GM19468 (cell line): ENCODE data around the gene XYLT1.

Experiments used
- ATAC-seq: cut with Tn5 transposase; IDR thresholded peaks from one replicate; pipeline ENCODE4 v1.9.1; 2021; ENCODE audit warnings: mild to moderate bottlenecking, moderate library complexity, moderate number of reproducible peaks; ENCODE audit not compliant: unreplicated experiment; ENCODE audit errors: extremely low read depth

XYLT1 gene

GRCh38 chr16:17408955-17409441, 61.8 kb downstream of the XYLT1 start:
- ATAC-seq: no peak

GRCh38 chr16:17408296-17408695, 62.5 kb downstream of the XYLT1 start:
- no peak for ATAC-seq

DNA sequence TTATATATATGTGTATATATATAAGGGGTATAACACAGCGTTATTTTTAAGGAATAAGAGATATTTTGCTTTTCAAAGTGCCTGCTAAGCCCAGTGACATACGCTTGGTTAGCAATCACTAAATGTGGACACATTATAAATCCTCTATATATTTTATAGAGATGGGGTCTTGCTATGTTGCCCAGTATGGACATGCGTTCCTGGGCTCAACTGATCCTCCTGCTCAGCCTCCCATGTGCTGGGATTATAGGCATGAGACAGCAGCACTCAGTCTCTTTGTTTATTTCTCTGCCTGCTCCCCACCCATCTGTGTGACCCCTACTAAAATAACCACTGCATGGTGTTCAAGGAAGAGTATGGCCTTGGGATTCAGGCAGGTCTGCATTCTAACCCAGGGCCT, 63.4 kb downstream of the XYLT1 start:
- no peak for ATAC-seq

GRCh38 chr16:17404941-17405689, 65.6 kb downstream of the XYLT1 start:
- ATAC-seq: no peak

GRCh38 chr16:17403859-17404545, 66.8 kb downstream of the XYLT1 start:
- ATAC-seq: no peak

DNA sequence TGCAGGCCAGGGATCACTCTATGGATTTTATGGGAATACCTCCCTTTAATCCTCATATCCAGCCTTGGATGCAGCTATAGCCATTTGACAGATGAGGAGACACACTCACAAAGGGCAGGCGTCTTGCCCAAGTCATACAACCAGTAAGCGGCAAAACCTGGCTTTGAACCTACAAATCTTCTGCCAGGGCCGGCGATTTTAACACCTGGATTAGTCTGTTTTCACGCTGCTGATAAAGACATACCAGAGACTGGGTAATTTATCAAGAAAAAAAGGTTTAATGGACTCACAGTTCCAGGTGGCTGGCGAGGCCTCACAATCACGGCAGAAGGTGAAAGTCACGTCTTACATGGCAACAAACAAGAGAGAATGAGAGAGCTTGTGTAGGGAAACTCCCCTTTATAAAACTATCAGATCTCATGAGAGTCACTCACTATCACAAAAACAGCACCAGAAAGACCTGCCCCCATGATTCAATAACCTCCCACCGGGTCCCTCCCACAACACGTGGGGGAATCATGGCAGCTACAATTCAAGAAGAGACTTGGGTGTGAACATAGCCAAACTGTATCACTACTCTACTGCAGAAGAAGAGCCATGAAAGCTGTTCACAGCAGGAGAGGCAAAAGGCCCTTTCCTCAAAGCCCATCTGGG, 67.5 kb downstream of the XYLT1 start:
- ATAC-seq: no peak

DNA sequence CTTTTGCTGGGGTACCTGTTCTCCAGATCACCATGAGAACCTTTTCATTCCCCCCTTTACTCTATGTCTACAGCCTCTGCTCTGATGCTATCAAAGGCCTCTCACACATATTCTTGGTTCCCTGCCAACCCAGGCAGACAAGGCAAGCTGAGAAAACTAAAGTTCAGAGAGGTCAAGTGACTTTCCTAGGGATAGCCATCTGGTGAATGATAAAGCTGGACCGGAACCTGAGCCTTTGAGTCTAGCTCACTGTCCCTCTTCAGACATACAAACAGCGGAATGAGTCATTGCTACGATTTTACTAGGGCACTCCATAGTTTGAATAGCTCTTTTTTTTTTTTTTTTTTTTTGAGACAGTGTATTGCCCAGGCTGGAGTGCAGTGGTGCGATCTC, 73.3 kb downstream of the XYLT1 start:
- no peak for ATAC-seq

DNA sequence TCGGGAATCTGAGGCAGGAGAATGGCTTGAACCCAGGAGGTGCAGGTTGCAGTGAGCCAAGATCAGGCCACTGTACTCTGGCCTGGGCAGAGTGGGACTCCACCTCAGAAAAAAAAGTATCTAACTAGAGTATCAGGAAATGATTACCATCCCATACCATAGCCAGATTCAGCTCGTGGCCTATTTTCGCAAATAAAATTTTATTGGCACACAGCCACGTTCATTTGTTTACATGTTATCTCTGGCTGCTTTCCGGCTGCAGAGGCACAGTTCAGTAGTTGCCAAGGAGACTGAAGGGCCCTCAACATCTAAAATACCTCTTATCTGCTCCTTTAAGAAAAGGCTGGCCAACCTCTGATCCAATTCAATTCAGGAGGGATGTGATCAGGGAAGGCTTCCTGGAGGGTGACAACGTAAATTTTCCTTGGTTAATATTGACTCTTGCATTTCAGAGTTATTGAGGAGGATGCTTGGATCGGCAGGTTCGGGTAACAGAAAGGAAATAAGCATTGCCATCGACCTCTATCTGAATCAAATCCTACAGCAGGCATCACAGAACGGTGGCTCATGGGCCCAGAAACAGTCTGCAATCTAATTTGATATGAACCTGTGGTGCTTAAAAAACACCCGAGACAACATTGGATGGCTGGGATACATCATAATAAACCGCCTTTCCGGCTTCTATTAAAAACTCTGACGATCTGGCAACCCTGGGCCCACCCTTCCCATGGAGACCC, 73.8 kb downstream of the XYLT1 start:
- ATAC-seq: no peak

GRCh38 chr16:17395849-17396480, 74.8 kb downstream of the XYLT1 start:
- ATAC-seq: no peak

DNA sequence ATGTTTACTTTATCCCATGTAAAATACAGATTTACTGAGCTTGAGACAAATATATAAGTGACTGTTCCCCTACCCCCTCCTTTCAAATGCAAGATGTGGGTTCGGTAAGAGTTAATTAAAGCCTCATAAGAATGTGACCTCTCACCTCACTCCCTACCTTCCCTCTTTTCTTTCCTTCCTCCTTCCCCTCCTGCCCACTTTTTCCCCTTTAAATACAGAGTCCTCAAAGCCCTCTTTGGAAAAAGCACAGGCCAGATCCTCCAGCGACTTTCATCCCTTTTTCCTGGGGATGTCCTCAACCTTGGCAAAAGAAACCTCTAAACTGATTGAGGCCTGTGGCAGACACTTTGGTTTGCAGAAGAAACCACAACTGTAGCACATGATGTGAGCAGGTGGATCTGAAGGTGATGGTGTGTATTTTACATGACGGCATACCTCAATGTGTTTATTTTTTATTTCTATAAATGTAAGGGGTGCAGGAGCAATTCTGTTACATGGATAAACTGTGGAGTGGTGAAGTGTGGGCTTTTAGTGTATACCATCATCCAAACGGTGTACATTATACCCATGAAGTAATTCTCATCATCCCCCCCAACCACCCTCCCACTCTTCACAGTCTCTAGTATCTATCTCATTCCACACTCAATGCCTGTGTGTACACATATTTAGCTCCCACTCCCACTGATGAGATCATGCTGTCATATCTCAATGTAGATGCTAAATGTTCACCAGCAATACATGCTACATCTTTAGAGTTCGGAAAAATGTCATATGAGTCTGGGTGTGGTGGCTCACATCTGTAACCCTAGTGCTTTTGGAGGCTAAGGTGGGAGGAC, 77.7 kb downstream of the XYLT1 start:
- ATAC-seq: no peak

- no peak for ATAC-seq
Observed at GRCh38 chr16:17392127-17392856, 78.5 kb downstream of the XYLT1 start.

DNA sequence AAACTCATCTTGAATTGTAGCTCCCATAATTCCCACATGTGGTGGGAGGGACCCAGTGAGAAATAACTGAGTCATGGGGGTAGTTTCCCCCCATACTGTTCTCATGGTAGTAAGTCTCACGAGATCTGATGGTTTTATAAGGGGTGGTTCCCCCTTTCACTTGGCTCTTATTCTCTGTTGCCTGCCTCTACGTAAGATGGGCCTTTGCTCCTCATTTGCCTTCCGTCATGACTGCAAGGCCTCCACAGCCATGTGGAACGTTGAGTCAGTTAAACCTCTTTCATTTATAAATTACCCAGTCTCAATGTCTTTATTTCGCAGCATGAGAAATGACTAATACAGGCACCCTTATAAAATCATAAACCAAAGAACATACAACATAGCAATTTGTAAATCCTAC, 79.0 kb downstream of the XYLT1 start:
- no peak for ATAC-seq

DNA sequence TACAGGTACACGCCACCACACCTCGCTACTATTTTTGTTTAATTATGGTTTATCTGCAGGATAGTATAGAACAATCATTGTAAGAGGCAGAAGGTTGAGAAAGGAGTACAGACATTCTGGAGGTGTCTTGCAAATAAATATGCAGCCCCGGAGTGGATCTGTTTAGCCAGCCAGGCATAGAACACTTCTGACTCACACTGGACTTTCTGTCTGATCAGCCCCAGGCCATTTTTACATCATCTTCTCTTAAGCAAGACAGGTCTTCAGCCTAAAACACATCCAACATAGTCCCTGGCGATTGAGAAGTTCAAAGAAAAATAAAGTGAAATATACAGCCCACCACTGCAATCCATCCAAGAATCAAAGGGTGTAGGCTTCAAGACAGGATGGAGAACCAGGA, 81.4 kb downstream of the XYLT1 start:
- no peak for ATAC-seq

GRCh38 chr16:17387256-17387655, 83.5 kb downstream of the XYLT1 start:
- ATAC-seq: no peak

GRCh38 chr16:17386229-17386628, 84.5 kb downstream of the XYLT1 start:
- ATAC-seq: no peak

- ATAC-seq: no peak
Observed at GRCh38 chr16:17384471-17384870, 86.3 kb downstream of the XYLT1 start.

GRCh38 chr16:17382949-17383863, 87.6 kb downstream of the XYLT1 start:
- ATAC-seq: no peak

DNA sequence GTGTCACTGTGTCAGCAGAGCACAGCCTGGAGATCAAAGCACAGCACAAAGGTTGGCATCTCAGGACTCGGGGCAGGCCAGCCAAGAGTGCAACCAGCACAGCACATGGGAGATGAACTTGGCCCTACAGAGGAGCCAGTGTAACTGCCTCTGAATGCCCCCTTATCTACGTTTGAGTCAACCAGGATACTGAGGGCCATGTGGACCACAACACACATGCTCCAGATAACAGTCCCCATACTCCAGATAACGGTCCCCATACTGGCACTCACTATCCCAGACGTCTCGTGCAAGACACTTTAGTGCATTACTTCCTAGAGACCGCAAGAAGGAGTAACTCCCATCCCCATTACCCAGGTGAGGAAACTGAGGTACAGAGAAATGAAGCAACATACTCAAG, 88.2 kb downstream of the XYLT1 start:
- no peak for ATAC-seq
